Urinary bladder (tissue), 4 donors: ENCODE data around the gene NAGLU. TPM values are rescaled to one million over a fixed set of nuclear protein-coding genes. Genes with fewer than 3 reads are reported as not detected.
"Not testable (repeated sequence)": the region's sequence is repeated elsewhere in the genome, so short reads cannot be mapped to it uniquely, and the experiment has no call there.

Source experiments
- DNase-seq: peaks from one replicate; pipeline ENCODE4 v3.0.0-alpha.2; 2015; ENCODE audit errors: extremely low spot score
- H3K27ac ChIP-seq: one replicate; pipeline ENCODE4 v1.5.1; 2013; ENCODE audit warnings: low read depth, mild to moderate bottlenecking, moderate library complexity
- H3K36me3 ChIP-seq: one replicate; pipeline ENCODE4 v1.6.1; 2013; ENCODE audit warnings: mild to moderate bottlenecking, moderate library complexity; ENCODE audit not compliant: insufficient read depth
- H3K4me1 ChIP-seq: one replicate; pipeline ENCODE4 v1.6.1; 2013; ENCODE audit warnings: mild to moderate bottlenecking, moderate library complexity; ENCODE audit not compliant: insufficient read depth
- H3K4me3 ChIP-seq: one replicate; pipeline ENCODE4 v1.5.1; 2013; ENCODE audit warnings: low read depth, low read length
- WGBS: extraction: QIAGEN DNeasy Blood & Tissue Kit; methylation state at CpG from one replicate; pipeline ENCODE4 v1.1.7; 2013; 5-methylcytosine and 5-hydroxymethylcytosine counted together
- polyA plus RNA-seq: library from polyadenylated mRNA; stranded (reverse); fragments of 200-250 nt; gene quantifications from one replicate; pipeline ENCODE4 v1.2.3, GENCODE V29; 2013
- total RNA-seq: library from RNA; depleted of rRNA; stranded (reverse); fragments of >200 nt; gene quantifications from one replicate; pipeline ENCODE4 v1.2.3, GENCODE V29; 2014
- donor health status: healthy with polysubstance abuse.
- donor health status: healthy.

NAGLU gene
- total and polyA plus RNA-seq, 2 donors, result 18.0 to 40.3 TPM

DNA sequence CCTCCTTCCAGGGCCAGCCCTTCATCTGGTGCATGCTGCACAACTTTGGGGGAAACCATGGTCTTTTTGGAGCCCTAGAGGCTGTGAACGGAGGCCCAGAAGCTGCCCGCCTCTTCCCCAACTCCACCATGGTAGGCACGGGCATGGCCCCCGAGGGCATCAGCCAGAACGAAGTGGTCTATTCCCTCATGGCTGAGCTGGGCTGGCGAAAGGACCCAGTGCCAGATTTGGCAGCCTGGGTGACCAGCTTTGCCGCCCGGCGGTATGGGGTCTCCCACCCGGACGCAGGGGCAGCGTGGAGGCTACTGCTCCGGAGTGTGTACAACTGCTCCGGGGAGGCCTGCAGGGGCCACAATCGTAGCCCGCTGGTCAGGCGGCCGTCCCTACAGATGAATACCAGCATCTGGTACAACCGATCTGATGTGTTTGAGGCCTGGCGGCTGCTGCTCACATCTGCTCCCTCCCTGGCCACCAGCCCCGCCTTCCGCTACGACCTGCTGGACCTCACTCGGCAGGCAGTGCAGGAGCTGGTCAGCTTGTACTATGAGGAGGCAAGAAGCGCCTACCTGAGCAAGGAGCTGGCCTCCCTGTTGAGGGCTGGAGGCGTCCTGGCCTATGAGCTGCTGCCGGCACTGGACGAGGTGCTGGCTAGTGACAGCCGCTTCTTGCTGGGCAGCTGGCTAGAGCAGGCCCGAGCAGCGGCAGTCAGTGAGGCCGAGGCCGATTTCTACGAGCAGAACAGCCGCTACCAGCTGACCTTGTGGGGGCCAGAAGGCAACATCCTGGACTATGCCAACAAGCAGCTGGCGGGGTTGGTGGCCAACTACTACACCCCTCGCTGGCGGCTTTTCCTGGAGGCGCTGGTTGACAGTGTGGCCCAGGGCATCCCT lies 7.4 kb downstream of the NAGLU start:
- Histone ChIP-seq H3K27ac (no peak overlapping the region), H3K4me1 (no peaks in the 10 kb centered on the region), H3K4me3 (no peak overlapping the region), H3K36me3 (peaks cover 4% of the 10 kb centered on the region)
- DNase-seq, result no peak
- 90% methylated on average over 39 of the region's 39 CpGs for WGBS

DNA sequence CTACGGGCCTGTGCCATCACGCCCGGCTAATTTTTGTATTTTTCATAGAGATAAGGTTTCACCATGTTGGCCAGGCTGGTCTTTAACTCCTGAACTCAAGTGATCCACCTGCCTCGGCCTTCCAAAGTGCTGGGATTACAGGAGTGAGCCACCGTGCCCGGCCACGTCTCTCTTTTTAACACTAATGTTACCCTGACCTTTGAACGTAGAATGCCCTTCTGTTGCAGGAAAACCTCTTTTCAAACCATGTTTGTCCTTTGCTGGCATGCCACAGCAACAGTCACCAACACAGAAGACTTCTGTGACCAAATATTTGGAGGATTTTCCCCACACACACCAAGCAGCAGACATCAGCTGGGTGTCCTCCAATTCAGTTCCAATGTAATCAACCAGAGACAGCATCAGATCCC lies 8.8 kb downstream of the NAGLU start:
- H3K4me3 ChIP-seq, result no peak overlapping the region
- DNase-seq, result no peak
- WGBS, result 76% methylated on average over 8 of the region's 8 CpGs
- H3K4me1 ChIP-seq, result no peaks in the 10 kb centered on the region
- H3K27ac ChIP-seq, result no peak overlapping the region
- peaks cover 4% of the 10 kb centered on the region for H3K36me3 ChIP-seq

GRCh38 chr17:42545755-42546505 lies 9.9 kb downstream of the NAGLU start:
- not testable (repeated sequence) for H3K4me1 ChIP-seq, H3K4me3 ChIP-seq, DNase-seq, H3K36me3 ChIP-seq, H3K27ac ChIP-seq
- WGBS, result 86% methylated on average over 9 of the region's 9 CpGs

- peaks cover 4% of the 10 kb centered on the region for H3K36me3 ChIP-seq
- DNase-seq, result no peak
- 78% methylated on average over 23 of the region's 23 CpGs for WGBS
- no peaks in the 10 kb centered on the region for H3K4me1 ChIP-seq
- no peak overlapping the region for H3K4me3 ChIP-seq
- H3K27ac ChIP-seq, result no peak overlapping the region
These were observed 11.0 kb downstream of the NAGLU start for GRCh38 chr17:42547001-42547461.

DNA sequence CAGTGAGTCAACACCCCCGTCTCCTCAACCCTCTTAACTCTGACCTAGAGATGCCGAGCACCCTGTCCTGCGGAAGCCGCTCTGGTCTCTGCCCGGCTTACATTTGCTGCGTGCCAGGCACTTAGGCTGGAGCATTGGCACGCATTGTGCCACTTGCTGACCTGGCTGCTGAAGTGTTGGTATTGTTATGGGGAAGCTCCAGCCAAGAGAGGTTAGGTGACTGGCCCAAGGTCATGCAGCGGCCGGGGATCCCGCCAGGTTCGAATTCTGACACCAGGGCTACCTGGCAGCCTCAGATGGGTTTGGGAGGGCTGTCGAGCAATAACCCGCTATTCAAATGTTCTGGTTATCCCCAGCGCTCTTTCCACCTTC lies 11.6 kb downstream of the NAGLU start:
- DNase-seq, result no peak
- Histone ChIP-seq H3K4me1 (no peaks in the 10 kb centered on the region), H3K27ac (no peak overlapping the region), H3K4me3 (no peak overlapping the region), H3K36me3 (peaks cover 4% of the 10 kb centered on the region)
- WGBS, result 89% methylated on average over 14 of the region's 14 CpGs

DNA sequence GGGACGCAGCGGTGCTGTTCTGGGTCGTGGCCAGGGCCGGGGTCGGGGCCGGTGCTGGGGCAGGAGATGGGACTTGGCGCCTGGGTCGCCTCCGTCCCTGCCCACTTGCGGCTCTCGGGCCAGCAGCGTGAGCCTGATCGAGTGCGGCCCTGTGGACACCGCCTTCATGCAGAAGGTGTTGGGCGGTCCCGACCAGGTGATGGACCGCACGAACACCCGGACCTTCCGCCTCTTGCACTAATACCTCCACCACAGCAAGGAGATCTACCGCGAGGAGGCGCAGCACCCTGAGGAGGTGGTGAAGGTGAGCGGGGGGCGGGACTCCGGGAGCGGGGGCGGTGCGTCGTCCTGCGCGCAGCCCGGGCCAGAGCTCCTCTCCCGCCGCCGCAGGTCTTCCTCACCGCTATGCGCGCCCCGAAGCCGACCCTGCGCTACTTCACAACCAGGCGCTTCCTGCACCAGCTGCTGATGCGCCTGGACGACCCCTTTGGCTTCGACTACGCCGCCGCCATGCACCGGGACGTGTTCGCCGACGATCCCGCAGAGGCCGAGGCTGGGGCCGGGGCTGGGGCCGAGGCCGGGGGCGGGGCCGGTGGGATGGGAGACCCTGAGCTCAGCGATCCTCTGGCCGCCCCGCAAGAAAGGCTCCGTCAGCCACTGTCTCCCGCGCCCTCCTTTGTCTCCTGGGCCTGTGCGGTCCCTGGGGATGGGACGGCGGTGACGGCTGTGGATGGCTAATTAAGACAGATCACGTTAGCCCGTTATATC lies 12.2 kb downstream of the NAGLU start:
- no peak for DNase-seq
- WGBS, result 19% methylated on average over 74 of the region's 74 CpGs
- Histone ChIP-seq H3K4me1 (no peaks in the 10 kb centered on the region), H3K4me3 (peak overlapping the region; percentile 39), H3K27ac (no peak overlapping the region), H3K36me3 (peaks cover 2% of the 10 kb centered on the region)

DNA sequence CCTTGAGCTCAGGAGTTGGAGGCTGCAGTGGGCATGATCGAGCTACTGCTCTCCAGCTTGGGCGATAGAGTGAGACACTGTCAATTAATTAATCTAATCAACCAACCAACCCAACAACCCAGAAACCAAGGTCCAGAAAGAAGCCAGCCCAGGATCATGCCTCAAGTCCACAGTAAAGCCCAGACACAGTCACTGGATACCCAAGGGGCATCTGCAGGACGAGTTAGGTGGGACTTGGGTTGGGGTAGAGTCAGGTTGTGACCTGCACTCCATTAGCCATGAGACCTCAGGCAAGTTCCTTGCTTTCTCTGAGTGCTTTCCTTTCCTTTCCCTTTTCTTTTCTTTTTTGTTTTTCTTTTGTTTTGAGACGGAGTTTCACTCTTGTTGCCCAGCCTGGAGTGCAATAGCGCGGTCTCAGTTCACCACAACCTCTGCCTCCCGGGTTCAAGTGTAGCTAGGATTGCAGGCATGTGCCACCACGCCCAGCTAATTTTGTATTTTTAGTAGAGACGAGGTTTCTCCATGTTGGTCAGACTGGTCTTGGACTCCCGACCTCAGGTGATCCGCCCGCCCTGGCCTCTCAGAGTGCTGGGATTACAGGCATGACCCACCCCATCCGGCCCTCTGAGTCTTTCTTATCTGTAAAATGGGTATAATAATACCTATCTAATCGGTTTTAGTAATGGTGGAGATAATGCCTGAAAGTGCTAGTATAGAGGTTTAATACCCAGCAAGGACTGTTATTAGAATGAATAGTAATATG lies 13.1 kb downstream of the NAGLU start:
- Histone ChIP-seq H3K4me3 (no peak overlapping the region), H3K27ac (no peak overlapping the region), H3K4me1 (no peaks in the 10 kb centered on the region), H3K36me3 (no peaks in the 10 kb centered on the region)
- DNase-seq, result no peak
- WGBS, result 87% methylated on average over 14 of the region's 14 CpGs

GRCh38 chr17:42552736-42553135 lies 16.7 kb downstream of the NAGLU start, which contains the start of gene HSD17B1:
HSD17B1 (plus strand) TSS chr17:42552923; CDS start chr17:42552934, 11 bp downstream.
- WGBS, result 92% methylated on average over 15 of the region's 15 CpGs
- not testable (repeated sequence) for H3K36me3 ChIP-seq, DNase-seq, H3K4me3 ChIP-seq, H3K4me1 ChIP-seq, H3K27ac ChIP-seq

GRCh38 chr17:42553161-42553818 lies 17.2 kb downstream of the NAGLU start:
- 72% methylated on average over 45 of the region's 45 CpGs for WGBS
- Histone ChIP-seq H3K4me1 (no peaks in the 10 kb centered on the region), H3K27ac (no peak overlapping the region), H3K36me3 (no peaks in the 10 kb centered on the region), H3K4me3 (no peak overlapping the region)
- no peak for DNase-seq

DNA sequence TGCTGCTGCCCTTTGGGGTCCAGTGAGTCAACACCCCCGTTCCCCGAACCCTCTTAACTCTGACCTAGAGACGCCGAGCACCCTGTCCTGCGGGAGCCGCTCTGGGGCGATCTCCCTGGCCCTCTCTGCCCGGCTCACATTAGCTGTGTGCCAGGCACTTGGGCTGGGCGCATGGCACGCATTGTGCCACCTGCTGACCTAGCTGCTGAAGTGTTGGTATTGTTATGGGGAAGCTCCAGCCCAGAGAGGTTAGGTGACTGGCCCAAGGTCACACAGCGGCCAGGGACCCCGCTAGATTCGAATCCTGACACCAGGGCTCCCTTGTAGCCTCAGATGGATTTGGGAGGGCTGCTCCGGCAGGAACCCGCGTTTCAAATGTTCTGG lies 17.8 kb downstream of the NAGLU start:
- H3K36me3 ChIP-seq, result no peaks in the 10 kb centered on the region
- 56% methylated on average over 16 of the region's 16 CpGs for WGBS
- no peak for DNase-seq

GRCh38 chr17:42554250-42555121 lies 18.4 kb downstream of the NAGLU start:
- H3K4me3 ChIP-seq, result peak overlapping the region; percentile 51
- H3K27ac ChIP-seq, result peak overlapping the region; percentile 87
- no peaks in the 10 kb centered on the region for H3K4me1 ChIP-seq
- H3K36me3 ChIP-seq, result no peaks in the 10 kb centered on the region
- under 1% methylated on average over 82 of the region's 82 CpGs for WGBS
- DNase-seq, result no peak

More for the DNA sequence above, 17.8 kb downstream of the NAGLU start:
- Histone ChIP-seq H3K27ac (no peak overlapping the region), H3K4me1 (no peaks in the 10 kb centered on the region), H3K4me3 (peak overlapping the region; percentile 51)
